ENCODE measurements around the gene PEX3.
"Not testable (repeated sequence)": the region's sequence is repeated elsewhere in the genome, so short reads cannot be mapped to it uniquely, and the experiment has no call there.

The PEX3 gene

GRCh38 chr6:143449082-143449713, 1.4 kb upstream of the PEX3 start:
- DNase-seq = no peak

- DNase-seq = peak; percentile 56
These were observed 722 bp upstream of the PEX3 start for GRCh38 chr6:143449714-143450452.

GRCh38 chr6:143451531-143451930, 926 bp downstream of the PEX3 start:
- no peak for DNase-seq

GRCh38 chr6:143457563-143458359, 7.2 kb downstream of the PEX3 start:
- DNase-seq = no peak

GRCh38 chr6:143465546-143465945, 14.9 kb downstream of the PEX3 start:
- no peak for DNase-seq

GRCh38 chr6:143468026-143468425, 17.4 kb downstream of the PEX3 start:
- DNase-seq = no peak

- not testable (repeated sequence) for DNase-seq
These were observed 18.2 kb downstream of the PEX3 start for GRCh38 chr6:143468823-143469222.

- DNase-seq = no peak
These were observed 21.2 kb downstream of the PEX3 start for GRCh38 chr6:143471822-143472221.

- DNase-seq = no peak
These were observed 25.9 kb downstream of the PEX3 start for GRCh38 chr6:143476545-143476944.

GRCh38 chr6:143478479-143479062, 28.0 kb downstream of the PEX3 start:
- no peak for DNase-seq

- DNase-seq = no peak
These were observed 32.0 kb downstream of the PEX3 start for GRCh38 chr6:143482593-143482992.

GRCh38 chr6:143485967-143486366, 35.4 kb downstream of the PEX3 start:
- no peak for DNase-seq

- no peak for DNase-seq
These were observed 36.1 kb downstream of the PEX3 start for GRCh38 chr6:143486752-143487151.

- DNase-seq = no peak
These were observed 39.6 kb downstream of the PEX3 start for GRCh38 chr6:143490244-143490643.

- DNase-seq = no peak
These were observed 40.2 kb downstream of the PEX3 start for GRCh38 chr6:143490775-143491174.

- no peak for DNase-seq
These were observed 46.4 kb downstream of the PEX3 start for GRCh38 chr6:143496974-143497373.

- DNase-seq = no peak
These were observed 47.8 kb downstream of the PEX3 start for GRCh38 chr6:143498428-143498827.

GRCh38 chr6:143501851-143502250, 51.2 kb downstream of the PEX3 start:
- no peak for DNase-seq

- DNase-seq = no peak
These were observed 53.8 kb downstream of the PEX3 start for GRCh38 chr6:143504369-143504768.

GRCh38 chr6:143505111-143505510, 54.5 kb downstream of the PEX3 start:
- DNase-seq = no peak

- no peak for DNase-seq
These were observed 54.9 kb downstream of the PEX3 start for GRCh38 chr6:143505537-143505936.

- DNase-seq = no peak
These were observed 55.6 kb downstream of the PEX3 start for GRCh38 chr6:143506199-143506598.

- DNase-seq = no peak
These were observed 56.0 kb downstream of the PEX3 start for GRCh38 chr6:143506620-143507019.

Data from femur (tissue), 1 donor.